HG03575 (cell line): ENCODE results near the gene SNAPIN.
"Not testable (repeated sequence)": the region's sequence is repeated elsewhere in the genome, so short reads cannot be mapped to it uniquely, and the experiment has no call there.

Experiments
- ATAC-seq: cut with Tn5 transposase; IDR thresholded peaks from one replicate; pipeline ENCODE4 v1.9.1; 2021; ENCODE audit not compliant: unreplicated experiment, insufficient number of reproducible peaks, low FRiP score; ENCODE audit errors: extremely low read depth

The SNAPIN gene

GRCh38 chr1:153624965-153625611 lies 33.4 kb upstream of the SNAPIN start:
- ATAC-seq, result no peak

GRCh38 chr1:153626477-153626903 lies 32.0 kb upstream of the SNAPIN start:
- no peak for ATAC-seq

- no peak for ATAC-seq
Observed at GRCh38 chr1:153626904-153627714, 31.4 kb upstream of the SNAPIN start, which contains the start of gene S100A13. Gene S100A13, minus strand, starts transcription at chr1:153627505. Its CDS starts 1,033 bp downstream, at chr1:153626472.

GRCh38 chr1:153627715-153628626 lies 30.5 kb upstream of the SNAPIN start, which contains the start of gene S100A1:
Gene S100A1, plus strand, starts transcription at chr1:153628434. Its CDS starts 2,088 bp downstream, at chr1:153630522.
- ATAC-seq, result no peak

GRCh38 chr1:153628638-153629342 lies 29.7 kb upstream of the SNAPIN start:
- no peak for ATAC-seq

- ATAC-seq, result no peak
Observed at GRCh38 chr1:153629343-153629665, 29.2 kb upstream of the SNAPIN start.

- no peak for ATAC-seq
Observed at GRCh38 chr1:153629971-153630370, 28.5 kb upstream of the SNAPIN start.

GRCh38 chr1:153630384-153630783 lies 28.1 kb upstream of the SNAPIN start:
- ATAC-seq, result no peak

- no peak for ATAC-seq
Observed at GRCh38 chr1:153631047-153632022, 27.2 kb upstream of the SNAPIN start.

GRCh38 chr1:153633161-153633753 lies 25.2 kb upstream of the SNAPIN start:
- no peak for ATAC-seq

- peak; percentile 73 for ATAC-seq
Observed at GRCh38 chr1:153633754-153634665, 24.5 kb upstream of the SNAPIN start, which contains the start of gene CHTOP. Gene CHTOP, plus strand, starts transcription at chr1:153634066. Its CDS starts 2,523 bp downstream, at chr1:153636589.

GRCh38 chr1:153635872-153636271 lies 22.6 kb upstream of the SNAPIN start:
- ATAC-seq, result no peak

GRCh38 chr1:153636312-153636711 lies 22.2 kb upstream of the SNAPIN start:
- ATAC-seq, result no peak

GRCh38 chr1:153638261-153638660 lies 20.2 kb upstream of the SNAPIN start:
- ATAC-seq, result no peak

- ATAC-seq, result no peak
Observed at GRCh38 chr1:153639280-153639679, 19.2 kb upstream of the SNAPIN start.

- not testable (repeated sequence) for ATAC-seq
Observed at GRCh38 chr1:153640213-153640612, 18.3 kb upstream of the SNAPIN start.
